Measurements from ENCODE around the gene TOP3B. TPM values are rescaled to one million over a fixed set of nuclear protein-coding genes. Genes with fewer than 3 reads are reported as not detected.

TOP3B gene
- total RNA-seq, 1 experiment from 2014 or later: 42.4 TPM

DNA sequence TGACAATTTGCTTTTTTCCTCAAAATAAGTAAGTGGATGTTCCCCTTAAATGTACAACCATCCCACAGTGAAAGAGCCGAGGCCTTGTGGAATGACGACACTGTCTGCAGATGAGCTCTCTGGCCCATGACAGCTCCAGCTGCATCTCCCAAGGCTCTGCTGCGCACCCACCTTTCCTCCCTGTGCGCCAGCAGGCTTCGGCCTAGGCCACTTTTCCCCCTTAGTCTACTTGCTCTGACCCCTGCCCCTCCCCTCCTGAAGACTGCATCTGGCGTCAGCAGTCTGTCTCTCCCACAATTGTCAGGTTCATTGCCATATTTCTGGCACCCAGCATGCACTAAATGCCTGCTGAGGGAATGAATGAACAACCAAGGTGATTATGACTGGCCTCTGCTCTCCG is 2.0 kb downstream of the TOP3B start:
- Histone ChIP-seq H2AFZ (ENCODE audit: low read length) (no peak overlapping the region), H3K4me3 (ENCODE audit: low read length) (no peak overlapping the region), H3K9me2 (replicated peaks; ENCODE audit: low read length) (no peaks in the 10 kb centered on the region), H3K79me2 (ENCODE audit: low read length) (peaks cover 29% of the 10 kb centered on the region), H3F3A (ENCODE audit: low read length, unreplicated experiment) (no peaks in the 10 kb centered on the region), H3K27me3 (ENCODE audit: low read length) (no peaks in the 10 kb centered on the region), H3K4me2 (ENCODE audit: low read length) (no peak overlapping the region), H3K4me1 (ENCODE audit: insufficient read depth, low read length) (no peaks in the 10 kb centered on the region), H3K9me3 (ENCODE audit: low read length) (no peaks in the 10 kb centered on the region), H4K20me1 (ENCODE audit: low read length) (no peaks in the 10 kb centered on the region), H3K9ac (ENCODE audit: low read length) (no peak overlapping the region), H3K27ac (ENCODE audit: low read length) (no peak overlapping the region), H3K36me3 (ENCODE audit: low read depth, low read length) (no peaks in the 10 kb centered on the region)
- ATAC-seq (no peak), DNase-seq (no peak)
- TF ChIP-seq, protein P1, sequence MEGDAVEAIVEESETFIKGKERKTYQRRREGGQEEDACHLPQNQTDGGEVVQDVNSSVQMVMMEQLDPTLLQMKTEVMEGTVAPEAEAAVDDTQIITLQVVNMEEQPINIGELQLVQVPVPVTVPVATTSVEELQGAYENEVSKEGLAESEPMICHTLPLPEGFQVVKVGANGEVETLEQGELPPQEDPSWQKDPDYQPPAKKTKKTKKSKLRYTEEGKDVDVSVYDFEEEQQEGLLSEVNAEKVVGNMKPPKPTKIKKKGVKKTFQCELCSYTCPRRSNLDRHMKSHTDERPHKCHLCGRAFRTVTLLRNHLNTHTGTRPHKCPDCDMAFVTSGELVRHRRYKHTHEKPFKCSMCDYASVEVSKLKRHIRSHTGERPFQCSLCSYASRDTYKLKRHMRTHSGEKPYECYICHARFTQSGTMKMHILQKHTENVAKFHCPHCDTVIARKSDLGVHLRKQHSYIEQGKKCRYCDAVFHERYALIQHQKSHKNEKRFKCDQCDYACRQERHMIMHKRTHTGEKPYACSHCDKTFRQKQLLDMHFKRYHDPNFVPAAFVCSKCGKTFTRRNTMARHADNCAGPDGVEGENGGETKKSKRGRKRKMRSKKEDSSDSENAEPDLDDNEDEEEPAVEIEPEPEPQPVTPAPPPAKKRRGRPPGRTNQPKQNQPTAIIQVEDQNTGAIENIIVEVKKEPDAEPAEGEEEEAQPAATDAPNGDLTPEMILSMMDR (conservative IDR thresholded peaks at IDR 0.05; ENCODE audit: low read depth, low read length): no peak
- TF ChIP-seq EZH2phosphoT487 (IDR thresholded peaks at IDR 0.05; ENCODE audit: borderline replicate concordance, low read length) (no peak), EZH2 (IDR thresholded peaks at IDR 0.05; ENCODE audit: low read length, unreplicated experiment) (no peak)
- ChIA-PET CTCF (interaction anchor here (2.3 kb wide), 1 partner anchor 8 kb away, joined by 6 read pairs; no protein-coding TSS in a partner anchor), POLR2A (ENCODE audit: unreplicated experiment) (no interaction called here)
- BruUV-seq (replicated peaks): no TSS peak
- intact Hi-C loops (cut with micrococcal nuclease): no loop called here

GRCh38 chr22:21978564-21979386 is 3.8 kb downstream of the TOP3B start:
- ATAC-seq: no peak
- Histone ChIP-seq H3K9me3 (ENCODE audit: low read length) (no peaks in the 10 kb centered on the region), H3K9ac (ENCODE audit: low read length) (no peak overlapping the region), H3F3A (ENCODE audit: low read length, unreplicated experiment) (no peaks in the 10 kb centered on the region), H3K27me3 (ENCODE audit: low read length) (no peaks in the 10 kb centered on the region), H3K27ac (ENCODE audit: low read length) (no peak overlapping the region), H3K79me2 (ENCODE audit: low read length) (peaks cover 29% of the 10 kb centered on the region), H2AFZ (ENCODE audit: low read length) (no peak overlapping the region), H3K36me3 (ENCODE audit: low read depth, low read length) (peaks cover 5% of the 10 kb centered on the region; the same call in 1 of the 2 replicates), H3K4me2 (ENCODE audit: low read length) (no peak overlapping the region), H3K4me3 (ENCODE audit: low read length) (no peak overlapping the region), H4K20me1 (ENCODE audit: low read length) (no peaks in the 10 kb centered on the region), H3K9me2 (replicated peaks; ENCODE audit: low read length) (no peaks in the 10 kb centered on the region), H3K4me1 (ENCODE audit: insufficient read depth, low read length) (no peaks in the 10 kb centered on the region)
- no peak for DNase-seq
- ChIA-PET POLR2A (ENCODE audit: unreplicated experiment) (no interaction called here), CTCF (no interaction called here)
- BruUV-seq (replicated peaks): no TSS peak
- TF ChIP-seq EZH2 (IDR thresholded peaks at IDR 0.05; ENCODE audit: low read length, unreplicated experiment): no peak
- TF ChIP-seq EZH2phosphoT487 (IDR thresholded peaks at IDR 0.05; ENCODE audit: borderline replicate concordance, low read length): no peak
- TF ChIP-seq, protein P1 (conservative IDR thresholded peaks at IDR 0.05; ENCODE audit: low read depth, low read length): no peak
- intact Hi-C loops (cut with micrococcal nuclease): no loop called here

DNA sequence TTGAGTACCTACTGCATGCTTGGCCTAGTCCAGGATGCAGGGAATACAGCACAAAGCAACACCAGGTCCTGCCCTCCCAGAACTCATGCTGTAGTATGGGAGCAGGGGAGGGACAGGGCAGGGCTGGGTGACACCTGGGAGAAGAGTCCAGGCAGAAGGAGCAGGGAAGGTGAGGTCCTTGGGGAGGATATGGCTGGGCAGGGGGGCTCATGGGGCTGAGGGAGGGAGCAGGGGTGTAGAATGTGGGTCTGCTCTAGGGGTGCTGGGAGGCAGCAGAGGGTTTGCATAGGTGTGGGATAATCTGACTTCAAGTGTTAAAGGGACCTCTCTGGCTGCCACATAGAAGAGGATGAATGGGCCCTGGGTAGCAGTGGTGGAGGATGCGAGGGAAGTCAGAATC is 4.8 kb downstream of the TOP3B start:
- Histone ChIP-seq H4K20me1 (ENCODE audit: low read length) (no peaks in the 10 kb centered on the region), H3K27me3 (ENCODE audit: low read length) (no peaks in the 10 kb centered on the region), H3K79me2 (ENCODE audit: low read length) (peaks cover 29% of the 10 kb centered on the region), H3K9me2 (replicated peaks; ENCODE audit: low read length) (no peaks in the 10 kb centered on the region), H3K9me3 (ENCODE audit: low read length) (no peaks in the 10 kb centered on the region), H2AFZ (ENCODE audit: low read length) (no peak overlapping the region), H3K4me1 (ENCODE audit: insufficient read depth, low read length) (no peaks in the 10 kb centered on the region), H3K9ac (ENCODE audit: low read length) (no peak overlapping the region), H3K27ac (ENCODE audit: low read length) (no peak overlapping the region), H3F3A (ENCODE audit: low read length, unreplicated experiment) (no peaks in the 10 kb centered on the region), H3K36me3 (ENCODE audit: low read depth, low read length) (peaks cover 5% of the 10 kb centered on the region; the same call in 1 of the 2 replicates), H3K4me2 (ENCODE audit: low read length) (no peak overlapping the region), H3K4me3 (ENCODE audit: low read length) (no peak overlapping the region)
- ATAC-seq: no peak
- POLR2A ChIA-PET (ENCODE audit: unreplicated experiment): no interaction called here
- BruUV-seq (replicated peaks): no TSS peak
- DNase-seq: no peak
- TF ChIP-seq, protein P1 (conservative IDR thresholded peaks at IDR 0.05; ENCODE audit: low read depth, low read length): no peak
- TF ChIP-seq EZH2 (IDR thresholded peaks at IDR 0.05; ENCODE audit: low read length, unreplicated experiment) (no peak), EZH2phosphoT487 (IDR thresholded peaks at IDR 0.05; ENCODE audit: borderline replicate concordance, low read length) (no peak)
- intact Hi-C loops (cut with micrococcal nuclease): no loop called here
- CTCF ChIA-PET: no interaction called here

Data from PC-3 (cell line).